Subcutaneous preadipocyte (primary cell): Measurements from ENCODE around the gene TMED6. TPM values are rescaled to one million over a fixed set of nuclear protein-coding genes. Genes with fewer than 3 reads are reported as not detected.

ENCODE experiments used
- total RNA-seq: library from RNA; depleted of rRNA; stranded (reverse); fragments of >200 nt; gene quantifications from 2 replicates; pipeline ENCODE4 v1.2.3, GENCODE V29; 2012

The TMED6 gene
- total RNA-seq = 0.37 TPM in 1 of 2 replicates, not detected in the other

DNA sequence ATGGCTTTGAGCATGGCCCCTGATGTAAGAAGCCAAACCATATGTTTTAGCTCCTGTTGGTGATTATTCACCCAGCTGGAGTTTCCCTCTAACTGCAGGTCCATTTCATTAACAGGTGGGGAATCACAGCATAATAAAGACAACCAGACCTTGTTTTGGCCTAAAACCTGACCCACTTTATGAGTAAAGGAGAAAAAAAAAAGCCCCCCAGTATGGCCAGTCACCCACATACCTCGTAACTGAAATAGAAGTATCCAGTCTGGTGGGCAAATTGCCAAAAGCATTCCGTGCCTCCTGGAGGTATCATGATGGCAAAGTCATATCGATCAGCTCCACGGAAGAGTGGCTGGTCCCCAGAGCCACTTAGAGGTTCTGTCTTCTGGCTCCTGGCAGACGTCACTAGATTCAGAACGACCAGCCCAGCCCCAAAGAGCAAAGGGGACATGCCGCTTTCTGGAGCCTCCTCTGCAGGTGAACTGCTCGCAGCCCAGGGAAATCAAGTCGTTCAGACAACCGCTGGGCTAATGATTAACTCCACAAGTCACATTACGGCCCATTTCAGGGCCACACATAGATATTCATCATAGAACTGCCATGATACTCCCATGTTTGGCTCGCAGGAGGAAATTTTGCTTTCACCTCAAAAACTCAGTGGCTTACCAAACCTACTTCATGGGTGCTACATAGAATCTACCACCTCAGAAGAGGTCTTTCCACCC, at the start of gene TMED6:
Gene TMED6 (minus strand): TSS at position 478 of the 719 bp plus-strand sequence. CDS start 33 bp downstream, at position 445.

DNA sequence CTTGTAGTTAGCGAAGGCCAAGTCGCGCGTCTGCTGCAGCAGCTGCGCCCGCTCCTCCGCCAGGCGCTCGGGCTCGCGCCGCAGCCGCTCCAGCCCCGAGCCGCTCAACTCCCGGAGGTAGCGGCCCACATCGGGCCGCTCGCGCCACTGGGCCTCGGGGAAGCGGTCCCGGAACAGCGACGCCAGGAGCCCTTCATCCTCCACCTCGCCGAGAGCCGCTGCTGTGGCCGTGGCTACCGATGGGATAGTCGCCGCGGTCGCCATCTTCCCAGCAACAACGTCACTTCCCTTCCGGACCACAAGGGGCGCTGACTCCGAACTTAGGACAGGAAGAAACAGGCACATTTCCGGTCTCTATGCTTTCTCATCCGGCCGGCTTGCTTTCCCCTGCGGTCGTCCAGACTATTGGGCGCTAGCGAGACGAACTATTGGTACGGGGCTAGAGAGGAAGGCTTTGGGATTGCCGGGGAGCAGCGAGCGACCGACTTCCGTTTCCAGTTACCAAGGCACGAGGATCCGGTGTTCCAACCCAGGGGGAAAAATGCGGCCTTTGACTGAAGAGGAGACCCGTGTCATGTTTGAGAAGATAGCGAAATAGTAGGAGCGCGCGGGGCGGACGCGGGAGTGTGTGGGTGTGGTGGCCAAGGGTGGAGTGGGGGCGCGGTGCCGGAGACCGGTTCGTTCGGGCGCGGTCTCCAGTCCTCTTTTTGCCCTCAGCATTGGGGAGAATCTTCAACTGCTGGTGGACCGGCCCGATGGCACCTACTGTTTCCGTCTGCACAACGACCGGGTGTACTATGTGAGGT, 12.1 kb downstream of the TMED6 start, which contains the start of the genes COG8 and NIP7:
Gene COG8 (minus strand): TSS at position 276 of the 806 bp plus-strand sequence. CDS start 12 bp downstream, at position 264.
Gene NIP7 (plus strand): TSS at position 484 of the 806 bp plus-strand sequence. CDS start 58 bp downstream, at position 542.

DNA sequence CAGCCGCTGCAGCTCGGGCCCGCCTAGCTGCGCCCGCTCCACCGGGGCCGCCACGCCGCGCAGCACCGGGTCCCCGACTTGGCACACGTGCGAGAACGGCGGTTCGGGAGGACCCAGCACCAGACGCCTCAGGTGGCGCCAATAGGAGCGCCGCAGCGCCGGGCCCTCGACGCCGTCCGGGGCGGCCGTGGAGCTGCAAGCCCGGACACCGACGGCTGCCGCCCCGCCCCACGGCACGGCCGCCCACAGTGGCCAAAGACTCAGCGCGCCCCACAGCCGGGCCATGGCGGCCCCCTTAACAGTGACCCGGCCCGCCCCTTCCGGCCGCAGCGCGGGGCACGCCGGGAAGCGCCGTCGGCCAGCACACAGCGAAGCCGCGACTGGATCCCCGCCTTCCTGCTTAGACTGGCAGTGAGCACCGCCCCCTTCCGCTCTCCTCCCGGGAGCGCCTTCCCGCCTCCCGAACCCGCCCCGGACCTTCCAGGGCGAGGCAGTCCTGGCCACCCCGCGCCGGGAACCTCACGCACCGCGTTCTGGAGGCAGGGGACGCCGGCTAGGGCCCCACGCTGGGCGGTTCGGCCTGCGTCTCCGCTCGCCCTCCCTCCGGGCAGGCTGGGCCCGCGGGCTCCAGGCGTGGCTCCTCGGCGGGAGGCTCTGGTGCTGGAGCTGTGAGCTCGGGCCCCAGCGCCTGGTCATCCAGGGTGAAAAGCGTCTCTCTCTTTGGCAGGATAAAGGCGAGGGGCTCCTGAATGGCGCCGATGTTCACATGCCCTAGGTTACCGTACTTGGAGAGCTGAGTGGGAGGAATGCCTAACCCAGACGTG, 21.1 kb downstream of the TMED6 start, which contains the start of gene PDF:
Gene PDF (minus strand): TSS at position 303 of the 824 bp plus-strand sequence. CDS start 18 bp downstream, at position 285.

DNA sequence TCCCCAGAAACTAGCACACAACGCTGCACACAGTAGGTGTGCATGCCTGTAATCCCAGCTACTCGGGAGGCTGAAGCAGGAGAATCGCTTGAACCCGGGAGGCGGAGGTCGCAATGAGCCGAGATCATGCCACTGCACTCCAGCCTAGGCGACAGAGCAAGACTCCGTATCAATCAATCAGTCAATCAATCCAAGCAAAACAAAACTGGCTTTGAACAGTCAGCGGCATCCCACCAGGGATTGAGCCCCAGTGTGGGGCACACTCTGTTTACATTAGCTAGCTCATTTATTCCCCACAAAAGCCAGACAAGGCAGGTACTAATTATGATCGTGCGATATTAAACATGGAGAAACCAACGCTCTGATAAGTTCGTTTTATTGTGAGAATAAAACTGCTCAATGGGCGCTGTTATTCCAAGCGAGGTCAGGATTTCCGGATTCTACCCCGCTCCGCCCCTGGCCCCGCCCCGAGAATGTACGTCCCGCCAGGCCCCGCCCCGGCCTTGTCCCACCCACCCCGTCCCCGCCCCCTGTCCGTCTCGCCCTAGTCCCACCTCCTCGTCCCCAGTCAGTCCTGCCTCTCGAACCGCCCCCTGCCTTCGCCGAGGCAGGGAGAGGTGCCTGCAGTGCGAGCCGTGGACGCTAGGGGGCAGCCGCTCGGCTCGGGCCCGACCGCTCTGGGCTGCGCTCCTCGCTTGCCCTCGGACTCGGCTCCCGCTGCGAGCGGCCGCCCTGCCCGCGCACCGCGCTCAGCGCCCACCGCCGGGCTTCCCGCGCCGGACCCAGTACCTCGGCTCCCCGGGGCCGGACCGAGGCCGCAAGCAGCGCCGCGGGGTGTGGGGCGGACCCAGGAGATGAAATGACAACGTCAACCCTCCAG, 40.7 kb downstream of the TMED6 start, which contains the start of gene VPS4A:
Gene VPS4A (plus strand): TSS at position 698 of the 880 bp plus-strand sequence. CDS start 162 bp downstream, at position 860.

Other genes starting within 250 kb of the TMED6 start
- gene HAS3, start 246.1 kb downstream of the TMED6 start, total RNA-seq = under 0.01 and 0.20 TPM in 2 replicates
- 59.2 and 82.5 TPM in 2 replicates for gene CHTF8, start 219.2 kb downstream of the TMED6 start, total RNA-seq
- 16.2 and 21.9 TPM in 2 replicates for gene UTP4, start 219.1 kb downstream of the TMED6 start, total RNA-seq
- 27.9 and 47.3 TPM in 2 replicates for gene SNTB2, start 164.6 kb downstream of the TMED6 start, total RNA-seq
- 34.5 and 43.0 TPM in 2 replicates for gene VPS4A, start 40.4 kb downstream of the TMED6 start, total RNA-seq
- gene PDF, start 21.2 kb downstream of the TMED6 start, total RNA-seq = 11.8 and 15.2 TPM in 2 replicates
- gene COG8, start 12.2 kb downstream of the TMED6 start, total RNA-seq = 36.0 and 45.2 TPM in 2 replicates
- 33.8 and 42.6 TPM in 2 replicates for gene NIP7, start 12.0 kb downstream of the TMED6 start, total RNA-seq
- gene TERF2, start 34.2 kb upstream of the TMED6 start, total RNA-seq = 10.7 and 16.2 TPM in 2 replicates
- 83.0 and 125 TPM in 2 replicates for gene CYB5B, start 72.8 kb upstream of the TMED6 start, total RNA-seq
- 20.2 and 27.6 TPM in 2 replicates for gene NFAT5, start 214.2 kb upstream of the TMED6 start, total RNA-seq